Superior temporal gyrus (tissue), 1 donor: ENCODE results near the gene SNX19.
"Not testable (repeated sequence)": the region's sequence is repeated elsewhere in the genome, so short reads cannot be mapped to it uniquely, and the experiment has no call there.

Experiments used
- DNase-seq: peaks from one replicate; pipeline ENCODE4 v3.0.0-alpha.2; 2016; ENCODE audit errors: extremely low spot score

The SNX19 gene

GRCh38 chr11:130916238-130916855, at the start of gene SNX19:
TSS of gene SNX19 (minus strand) at chr11:130916479. CDS start at chr11:130915939, 540 bp downstream.
- DNase-seq: peak; percentile 92

GRCh38 chr11:130964058-130964792, 47.9 kb upstream of the SNX19 start:
- DNase-seq: no peak

- DNase-seq: no peak
Measured at GRCh38 chr11:130947889-130948288, 31.6 kb upstream of the SNX19 start.

- no peak for DNase-seq
Measured at GRCh38 chr11:130947481-130947880, 31.2 kb upstream of the SNX19 start.

- no peak for DNase-seq
Measured at GRCh38 chr11:130947058-130947457, 30.8 kb upstream of the SNX19 start.

- peak; percentile 59 for DNase-seq
Measured at GRCh38 chr11:130945896-130946295, 29.6 kb upstream of the SNX19 start.

GRCh38 chr11:130940706-130941105, 24.4 kb upstream of the SNX19 start:
- DNase-seq: no peak

- no peak for DNase-seq
Measured at GRCh38 chr11:130937051-130937450, 20.8 kb upstream of the SNX19 start.

GRCh38 chr11:130932086-130932712, 15.9 kb upstream of the SNX19 start:
- DNase-seq: no peak

- DNase-seq: no peak
Measured at GRCh38 chr11:130924750-130925149, 8.5 kb upstream of the SNX19 start.

- not testable (repeated sequence) for DNase-seq
Measured at GRCh38 chr11:130920612-130921011, 4.3 kb upstream of the SNX19 start.

- no peak for DNase-seq
Measured at GRCh38 chr11:130918081-130918480, 1.8 kb upstream of the SNX19 start.

GRCh38 chr11:130916910-130917309, 631 bp upstream of the SNX19 start:
- DNase-seq: no peak

GRCh38 chr11:130915603-130916237, 559 bp downstream of the SNX19 start:
- no peak for DNase-seq

- DNase-seq: no peak
Measured at GRCh38 chr11:130913268-130913667, 3.0 kb downstream of the SNX19 start.

- DNase-seq: no peak
Measured at GRCh38 chr11:130912552-130912951, 3.7 kb downstream of the SNX19 start.

GRCh38 chr11:130911306-130911705, 5.0 kb downstream of the SNX19 start:
- DNase-seq: no peak

- no peak for DNase-seq
Measured at GRCh38 chr11:130909650-130910049, 6.6 kb downstream of the SNX19 start.

- no peak for DNase-seq
Measured at GRCh38 chr11:130908770-130909625, 7.3 kb downstream of the SNX19 start.

GRCh38 chr11:130908061-130908460, 8.2 kb downstream of the SNX19 start:
- no peak for DNase-seq

GRCh38 chr11:130907229-130907628, 9.1 kb downstream of the SNX19 start:
- no peak for DNase-seq

- no peak for DNase-seq
Measured at GRCh38 chr11:130906616-130907015, 9.7 kb downstream of the SNX19 start.
